Measurements from ENCODE around the gene TCP11L2. TPM values are rescaled to one million over a fixed set of nuclear protein-coding genes. Genes with fewer than 3 reads are reported as not detected.

The TCP11L2 gene
- total RNA-seq, 1 donor from 2014 or later: 22.0 TPM

DNA sequence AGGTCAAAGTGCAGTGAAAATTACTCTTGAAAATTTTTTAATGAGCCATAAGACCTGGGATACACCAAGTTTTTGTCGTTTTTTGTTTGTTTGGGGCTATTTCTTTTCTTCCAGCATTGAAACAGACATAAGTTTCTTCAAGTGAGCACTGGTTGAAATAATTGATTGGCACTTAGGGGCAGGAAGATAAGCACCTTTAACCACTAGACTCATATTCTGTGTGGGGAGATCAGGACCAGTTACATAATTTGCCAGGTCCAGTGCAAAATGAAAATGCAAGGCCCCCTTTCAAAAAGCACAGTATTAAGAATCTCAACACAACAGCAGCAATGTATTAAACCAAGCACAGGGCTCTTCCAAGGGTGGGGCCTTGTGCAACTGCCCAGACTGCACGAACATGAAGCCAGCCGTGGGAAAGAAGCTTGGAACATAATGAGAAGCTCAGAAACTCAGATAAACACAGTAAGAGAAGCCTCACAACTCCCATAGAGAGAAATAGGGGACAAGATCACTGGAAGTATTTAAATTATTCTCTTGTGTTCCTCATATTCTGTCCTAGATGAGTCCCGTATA is 3.2 kb upstream of the TCP11L2 start:
- H3K9ac ChIP-seq (ENCODE audit: low read length): no peak overlapping the region
- no peak for TF ChIP-seq EZH2 (IDR thresholded peaks at IDR 0.05; ENCODE audit: insufficient read depth, low read length)
- TF ChIP-seq, protein P1, sequence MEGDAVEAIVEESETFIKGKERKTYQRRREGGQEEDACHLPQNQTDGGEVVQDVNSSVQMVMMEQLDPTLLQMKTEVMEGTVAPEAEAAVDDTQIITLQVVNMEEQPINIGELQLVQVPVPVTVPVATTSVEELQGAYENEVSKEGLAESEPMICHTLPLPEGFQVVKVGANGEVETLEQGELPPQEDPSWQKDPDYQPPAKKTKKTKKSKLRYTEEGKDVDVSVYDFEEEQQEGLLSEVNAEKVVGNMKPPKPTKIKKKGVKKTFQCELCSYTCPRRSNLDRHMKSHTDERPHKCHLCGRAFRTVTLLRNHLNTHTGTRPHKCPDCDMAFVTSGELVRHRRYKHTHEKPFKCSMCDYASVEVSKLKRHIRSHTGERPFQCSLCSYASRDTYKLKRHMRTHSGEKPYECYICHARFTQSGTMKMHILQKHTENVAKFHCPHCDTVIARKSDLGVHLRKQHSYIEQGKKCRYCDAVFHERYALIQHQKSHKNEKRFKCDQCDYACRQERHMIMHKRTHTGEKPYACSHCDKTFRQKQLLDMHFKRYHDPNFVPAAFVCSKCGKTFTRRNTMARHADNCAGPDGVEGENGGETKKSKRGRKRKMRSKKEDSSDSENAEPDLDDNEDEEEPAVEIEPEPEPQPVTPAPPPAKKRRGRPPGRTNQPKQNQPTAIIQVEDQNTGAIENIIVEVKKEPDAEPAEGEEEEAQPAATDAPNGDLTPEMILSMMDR (IDR thresholded peaks at IDR 0.05; ENCODE audit: insufficient read depth, low read depth, low read length): no peak
- no peak overlapping the region for H3K4me2 ChIP-seq (ENCODE audit: low read length)

GRCh38 chr12:106300761-106301160 is 1.8 kb upstream of the TCP11L2 start:
- Mint-ChIP-seq H3K4me3 (ENCODE audit: unreplicated experiment) (peak overlapping the region; percentile 82), H3K27me3 (ENCODE audit: low read depth, unreplicated experiment) (no peaks in the 10 kb centered on the region)
- H3K9me3 ChIP-seq (ENCODE audit: insufficient read depth, low read depth, low read length): no peaks in the 10 kb centered on the region

More for the DNA sequence above, 3.2 kb upstream of the TCP11L2 start:
- H3K27ac Mint-ChIP-seq (ENCODE audit: unreplicated experiment): peak overlapping the region; percentile 60
- no peaks in the 10 kb centered on the region for H3K36me3 Mint-ChIP-seq (ENCODE audit: low read depth, unreplicated experiment)
- Histone ChIP-seq H4K20me1 (ENCODE audit: insufficient read depth, low read length) (no peaks in the 10 kb centered on the region), H3K4me1 (ENCODE audit: insufficient read depth, low read length) (peaks cover 18% of the 10 kb centered on the region), H3K4me3 (ENCODE audit: insufficient read depth, low read depth, low read length) (no peak overlapping the region), H3K36me3 (ENCODE audit: insufficient read depth, low read length) (no peaks in the 10 kb centered on the region), H3K9me3 (ENCODE audit: insufficient read depth, low read depth, low read length) (no peaks in the 10 kb centered on the region), H2AFZ (ENCODE audit: low read depth, low read length) (no peak overlapping the region), H3K79me2 (ENCODE audit: insufficient read depth, low read length) (no peaks in the 10 kb centered on the region), H3K27me3 (ENCODE audit: insufficient read depth, low read length) (no peaks in the 10 kb centered on the region), H3K27ac (ENCODE audit: low read depth, low read length) (no peak overlapping the region)
- peaks cover 14% of the 10 kb centered on the region for H3K4me1 Mint-ChIP-seq (ENCODE audit: low read depth, unreplicated experiment)
- DNase-seq (ENCODE audit: low read depth) (no peak), FAIRE-seq (no peak)
- no peak overlapping the region for H3K4me3 Mint-ChIP-seq (ENCODE audit: unreplicated experiment)
- no peaks in the 10 kb centered on the region for H3K9me3 Mint-ChIP-seq (ENCODE audit: unreplicated experiment)
- H3K27me3 Mint-ChIP-seq (ENCODE audit: low read depth, unreplicated experiment): no peaks in the 10 kb centered on the region

DNA sequence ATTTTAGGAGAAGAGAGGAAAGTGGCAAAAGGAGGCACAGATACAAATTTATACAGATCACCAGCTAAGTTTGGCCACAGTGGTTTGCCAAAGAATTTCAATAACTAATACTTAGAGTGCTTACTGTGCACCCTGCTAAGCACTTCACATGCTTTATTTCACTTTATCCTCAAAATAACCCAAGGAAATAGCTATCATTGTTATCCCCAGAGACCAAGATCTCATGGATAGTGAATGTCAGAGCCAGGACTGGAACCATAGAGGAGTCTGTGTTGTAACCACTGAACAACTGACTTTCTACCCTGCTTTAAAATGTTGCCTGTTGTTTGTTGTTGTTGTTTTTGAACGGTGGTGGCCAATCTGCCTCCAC is 1.3 kb upstream of the TCP11L2 start:
- Histone ChIP-seq H3K27me3 (ENCODE audit: insufficient read depth, low read length) (no peaks in the 10 kb centered on the region), H3K9me3 (ENCODE audit: insufficient read depth, low read depth, low read length) (no peaks in the 10 kb centered on the region), H2AFZ (ENCODE audit: low read depth, low read length) (peak overlapping the region; percentile 97), H3K79me2 (ENCODE audit: insufficient read depth, low read length) (no peaks in the 10 kb centered on the region), H4K20me1 (ENCODE audit: insufficient read depth, low read length) (no peaks in the 10 kb centered on the region), H3K4me2 (ENCODE audit: low read length) (peak overlapping the region; percentile 95), H3K4me1 (ENCODE audit: insufficient read depth, low read length) (peaks cover 14% of the 10 kb centered on the region), H3K4me3 (ENCODE audit: insufficient read depth, low read depth, low read length) (no peak overlapping the region), H3K27ac (ENCODE audit: low read depth, low read length) (no peak overlapping the region), H3K36me3 (ENCODE audit: insufficient read depth, low read length) (no peaks in the 10 kb centered on the region), H3K9ac (ENCODE audit: low read length) (no peak overlapping the region)
- Mint-ChIP-seq H3K27ac (ENCODE audit: unreplicated experiment) (no peak overlapping the region), H3K36me3 (ENCODE audit: low read depth, unreplicated experiment) (no peaks in the 10 kb centered on the region), H3K4me1 (ENCODE audit: low read depth, unreplicated experiment) (peaks cover 16% of the 10 kb centered on the region), H3K27me3 (ENCODE audit: low read depth, unreplicated experiment) (no peaks in the 10 kb centered on the region), H3K9me3 (ENCODE audit: unreplicated experiment) (no peaks in the 10 kb centered on the region), H3K4me3 (ENCODE audit: unreplicated experiment) (peak overlapping the region; percentile 82)
- no peak for TF ChIP-seq EZH2 (IDR thresholded peaks at IDR 0.05; ENCODE audit: insufficient read depth, low read length)
- TF ChIP-seq, protein P1 (IDR thresholded peaks at IDR 0.05; ENCODE audit: insufficient read depth, low read depth, low read length): no peak
- DNase-seq (ENCODE audit: low read depth) (peak; percentile 29), FAIRE-seq (peak; percentile 52)

More at GRCh38 chr12:106300761-106301160, 1.8 kb upstream of the TCP11L2 start:
- peaks cover 17% of the 10 kb centered on the region for H3K4me1 Mint-ChIP-seq (ENCODE audit: low read depth, unreplicated experiment)
- no peaks in the 10 kb centered on the region for H3K9me3 Mint-ChIP-seq (ENCODE audit: unreplicated experiment)
- TF ChIP-seq, protein P1 (IDR thresholded peaks at IDR 0.05; ENCODE audit: insufficient read depth, low read depth, low read length): no peak
- TF ChIP-seq EZH2 (IDR thresholded peaks at IDR 0.05; ENCODE audit: insufficient read depth, low read length): no peak
- Histone ChIP-seq H3K36me3 (ENCODE audit: insufficient read depth, low read length) (no peaks in the 10 kb centered on the region), H4K20me1 (ENCODE audit: insufficient read depth, low read length) (no peaks in the 10 kb centered on the region), H3K9ac (ENCODE audit: low read length) (no peak overlapping the region), H3K4me2 (ENCODE audit: low read length) (no peak overlapping the region), H2AFZ (ENCODE audit: low read depth, low read length) (no peak overlapping the region), H3K4me1 (ENCODE audit: insufficient read depth, low read length) (peaks cover 18% of the 10 kb centered on the region), H3K79me2 (ENCODE audit: insufficient read depth, low read length) (no peaks in the 10 kb centered on the region), H3K27ac (ENCODE audit: low read depth, low read length) (no peak overlapping the region), H3K4me3 (ENCODE audit: insufficient read depth, low read depth, low read length) (no peak overlapping the region), H3K27me3 (ENCODE audit: insufficient read depth, low read length) (no peaks in the 10 kb centered on the region)
- H3K36me3 Mint-ChIP-seq (ENCODE audit: low read depth, unreplicated experiment): no peaks in the 10 kb centered on the region
- DNase-seq (ENCODE audit: low read depth) (no peak), FAIRE-seq (no peak)
- no peak overlapping the region for H3K27ac Mint-ChIP-seq (ENCODE audit: unreplicated experiment)

All from astrocyte (in vitro differentiated cells and primary cell).